Measurements from ENCODE around the gene MORN4.
"Not testable (repeated sequence)": the region's sequence is repeated elsewhere in the genome, so short reads cannot be mapped to it uniquely, and the experiment has no call there.

MORN4 gene

DNA sequence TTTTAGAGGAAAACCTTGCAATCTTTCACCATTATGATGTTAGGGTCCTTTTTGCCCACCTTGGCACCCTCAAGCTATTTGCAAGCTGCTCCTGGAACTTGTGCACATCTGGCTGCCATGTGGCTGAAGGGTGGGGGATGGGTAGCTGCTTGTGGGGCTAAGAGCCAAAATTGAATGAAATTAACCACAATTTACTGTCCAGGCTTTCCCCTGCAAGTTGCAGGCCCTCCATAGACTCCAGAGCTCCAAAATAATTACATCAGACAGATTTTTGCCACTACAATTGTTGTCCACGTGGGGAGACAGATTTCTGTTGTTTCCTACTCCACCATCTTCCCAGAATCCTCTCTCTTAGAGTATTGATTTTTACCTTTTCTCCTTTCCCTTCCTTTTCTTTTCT, 26.3 kb upstream of the MORN4 start:
- Histone ChIP-seq H3K4me1 (ENCODE audit: control insufficient read depth in 1 of 2, insufficient read depth in 1 of 2, low read depth in 1 of 2, low read length in 1 of 2) (peaks cover 4 to 6% of the 10 kb centered on the region in 2 experiments), H3K27ac (no peak overlapping the region), H3K27me3 (no peaks in the 10 kb centered on the region), H3K9me3 (no peaks in the 10 kb centered on the region), H3K36me3 (no peaks in the 10 kb centered on the region), H3K4me3 (ENCODE audit: low read depth in 1 of 2, low read length in 1 of 2) (no peak overlapping the region)
- TF ChIP-seq, protein P1, sequence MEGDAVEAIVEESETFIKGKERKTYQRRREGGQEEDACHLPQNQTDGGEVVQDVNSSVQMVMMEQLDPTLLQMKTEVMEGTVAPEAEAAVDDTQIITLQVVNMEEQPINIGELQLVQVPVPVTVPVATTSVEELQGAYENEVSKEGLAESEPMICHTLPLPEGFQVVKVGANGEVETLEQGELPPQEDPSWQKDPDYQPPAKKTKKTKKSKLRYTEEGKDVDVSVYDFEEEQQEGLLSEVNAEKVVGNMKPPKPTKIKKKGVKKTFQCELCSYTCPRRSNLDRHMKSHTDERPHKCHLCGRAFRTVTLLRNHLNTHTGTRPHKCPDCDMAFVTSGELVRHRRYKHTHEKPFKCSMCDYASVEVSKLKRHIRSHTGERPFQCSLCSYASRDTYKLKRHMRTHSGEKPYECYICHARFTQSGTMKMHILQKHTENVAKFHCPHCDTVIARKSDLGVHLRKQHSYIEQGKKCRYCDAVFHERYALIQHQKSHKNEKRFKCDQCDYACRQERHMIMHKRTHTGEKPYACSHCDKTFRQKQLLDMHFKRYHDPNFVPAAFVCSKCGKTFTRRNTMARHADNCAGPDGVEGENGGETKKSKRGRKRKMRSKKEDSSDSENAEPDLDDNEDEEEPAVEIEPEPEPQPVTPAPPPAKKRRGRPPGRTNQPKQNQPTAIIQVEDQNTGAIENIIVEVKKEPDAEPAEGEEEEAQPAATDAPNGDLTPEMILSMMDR (IDR thresholded peaks at IDR 0.05): no peak

DNA sequence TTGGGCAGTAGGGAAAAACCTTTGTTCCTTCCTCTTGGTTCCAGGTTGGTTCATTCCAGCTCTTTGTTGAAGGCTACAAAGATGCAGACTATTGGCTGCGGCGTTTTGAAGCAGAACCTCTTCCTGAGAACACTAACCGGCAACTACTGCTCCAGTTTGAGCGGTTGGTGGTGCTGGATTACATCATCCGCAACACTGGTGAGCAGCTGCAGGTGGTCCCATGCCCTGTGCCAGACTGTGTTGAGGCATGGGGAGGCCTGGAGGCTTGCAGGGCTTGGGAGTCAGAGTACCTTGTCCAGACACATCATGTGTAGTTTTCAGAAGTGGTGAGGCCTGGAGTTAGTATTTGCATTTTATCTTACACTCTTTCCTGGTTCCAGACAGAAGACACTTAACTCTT, 23.5 kb upstream of the MORN4 start:
- Histone ChIP-seq H3K27me3 (no peaks in the 10 kb centered on the region), H3K9me3 (no peaks in the 10 kb centered on the region), H3K4me1 (ENCODE audit: control insufficient read depth in 1 of 2, insufficient read depth in 1 of 2, low read depth in 1 of 2, low read length in 1 of 2) (peaks cover 4 to 6% of the 10 kb centered on the region in 2 experiments), H3K36me3 (no peaks in the 10 kb centered on the region), H3K4me3 (ENCODE audit: low read depth in 1 of 2, low read length in 1 of 2) (no peak overlapping the region), H3K27ac (peak overlapping the region; percentile 1)
- TF ChIP-seq, protein P1 (IDR thresholded peaks at IDR 0.05): no peak

DNA sequence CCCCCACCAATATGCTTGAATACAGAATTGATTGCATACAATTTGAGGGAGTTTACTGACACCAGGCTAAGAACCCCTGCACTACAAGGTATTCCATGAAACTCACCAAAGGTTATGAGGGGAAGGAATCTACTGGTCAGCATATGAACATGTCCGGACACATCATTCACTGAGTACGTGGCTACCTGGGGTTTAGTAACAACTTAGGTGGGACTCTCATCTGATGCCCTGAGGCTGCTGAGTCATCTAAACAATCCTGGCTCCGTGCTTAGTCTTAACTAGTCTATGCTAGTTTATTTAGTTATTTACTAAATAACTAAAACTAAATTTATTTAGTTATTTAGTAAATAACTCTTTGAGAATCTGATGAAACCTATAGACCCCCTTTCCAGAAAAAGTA, 18.5 kb upstream of the MORN4 start:
- H3K27ac ChIP-seq: no peak overlapping the region
- no peaks in the 10 kb centered on the region for H3K9me3 ChIP-seq
- TF ChIP-seq, protein P1 (IDR thresholded peaks at IDR 0.05): no peak
- no peak overlapping the region for H3K4me3 ChIP-seq (ENCODE audit: low read depth in 1 of 2, low read length in 1 of 2)
- no peaks in the 10 kb centered on the region for H3K27me3 ChIP-seq
- no peaks in the 10 kb centered on the region for H3K36me3 ChIP-seq
- peaks cover 3 to 4% of the 10 kb centered on the region in 2 experiments for H3K4me1 ChIP-seq (ENCODE audit: control insufficient read depth in 1 of 2, insufficient read depth in 1 of 2, low read depth in 1 of 2, low read length in 1 of 2)

DNA sequence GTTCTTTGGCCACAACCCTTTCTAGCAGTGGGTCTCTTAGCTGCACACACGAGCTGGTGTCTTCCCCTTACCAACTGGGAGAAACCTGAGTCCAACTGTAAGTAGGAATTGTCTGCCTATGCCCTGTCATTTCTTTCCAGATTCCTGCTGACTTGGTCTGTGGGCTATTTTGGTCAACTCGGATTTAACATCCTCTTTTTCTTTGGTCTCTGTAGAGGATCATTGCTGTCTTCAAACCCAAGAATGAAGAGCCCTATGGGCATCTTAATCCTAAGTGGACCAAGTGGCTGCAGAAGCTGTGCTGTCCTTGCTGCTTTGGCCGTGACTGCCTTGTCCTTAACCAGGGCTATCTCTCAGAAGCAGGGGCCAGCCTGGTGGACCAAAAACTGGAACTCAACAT, 17.4 kb upstream of the MORN4 start:
- Histone ChIP-seq H3K36me3 (no peaks in the 10 kb centered on the region), H3K27ac (no peak overlapping the region), H3K4me3 (ENCODE audit: low read depth in 1 of 2, low read length in 1 of 2) (no peak overlapping the region), H3K4me1 (ENCODE audit: control insufficient read depth in 1 of 2, insufficient read depth in 1 of 2, low read depth in 1 of 2, low read length in 1 of 2) (no peaks in the 10 kb centered on the region), H3K27me3 (no peaks in the 10 kb centered on the region), H3K9me3 (no peaks in the 10 kb centered on the region)
- TF ChIP-seq, protein P1 (IDR thresholded peaks at IDR 0.05): no peak

DNA sequence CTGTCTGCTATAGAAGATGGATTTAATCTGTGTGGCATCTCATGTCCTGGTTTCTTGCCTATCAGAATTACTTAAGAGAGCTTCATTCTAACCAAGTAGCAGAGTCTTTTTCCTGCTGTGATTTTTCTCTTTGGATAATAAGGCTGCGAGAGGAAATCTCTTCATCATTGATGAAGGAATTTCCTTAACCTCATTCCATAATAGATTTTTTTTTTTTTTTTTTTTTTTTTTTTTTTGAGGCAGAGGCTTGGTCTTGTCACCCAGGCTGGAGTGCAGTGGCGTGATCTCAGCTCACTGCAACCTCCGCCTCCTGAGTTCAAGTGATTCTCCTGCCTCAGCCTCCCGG, 16.1 kb upstream of the MORN4 start:
- not testable (repeated sequence) for H3K36me3 ChIP-seq; H3K27me3 ChIP-seq; H3K4me3 ChIP-seq (ENCODE audit: low read depth in 1 of 2, low read length in 1 of 2); H3K4me1 ChIP-seq (ENCODE audit: control insufficient read depth in 1 of 2, insufficient read depth in 1 of 2, low read depth in 1 of 2, low read length in 1 of 2); H3K9me3 ChIP-seq; H3K27ac ChIP-seq

DNA sequence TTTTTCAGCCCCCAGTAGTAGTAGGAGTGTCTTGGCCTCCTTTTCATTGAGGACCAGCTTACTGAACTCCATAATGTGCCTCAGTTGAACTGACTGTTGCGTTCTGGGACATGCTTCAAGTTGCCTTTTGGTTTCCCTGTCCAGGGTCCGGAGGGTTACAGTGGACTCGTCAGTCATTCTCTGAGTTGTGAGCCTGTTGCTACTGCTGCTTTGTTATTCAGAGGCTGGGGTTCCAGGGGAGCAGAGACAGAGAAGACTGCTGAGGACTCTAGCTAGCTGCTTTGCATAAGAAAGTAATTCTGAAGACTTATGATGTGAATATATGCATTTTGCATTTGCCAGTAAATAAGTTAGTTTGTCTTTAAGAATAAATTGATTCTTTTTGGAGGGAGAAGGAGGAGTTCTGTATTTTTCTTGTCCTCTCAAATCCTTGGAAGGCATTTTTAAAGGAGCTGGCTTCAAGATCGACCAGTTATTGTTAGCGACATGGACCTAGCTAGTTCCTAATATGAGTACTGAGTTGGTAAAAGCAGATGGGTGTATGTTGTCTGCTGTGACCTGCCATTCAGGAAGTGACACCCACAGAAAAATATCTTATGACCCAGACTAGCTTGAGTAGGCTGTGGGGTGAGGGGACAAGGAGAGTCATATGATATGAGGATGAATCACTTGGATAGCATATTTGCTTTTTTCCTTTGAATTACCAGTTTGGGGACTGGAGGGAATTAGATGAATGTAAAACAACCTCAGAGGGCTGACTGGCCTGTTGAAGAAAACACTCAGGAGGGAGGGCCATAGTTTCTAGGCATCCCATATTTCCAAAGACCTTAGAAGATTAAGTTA, 15.5 kb upstream of the MORN4 start:
- TF ChIP-seq, protein P1 (IDR thresholded peaks at IDR 0.05): no peak
- Histone ChIP-seq H3K36me3 (no peaks in the 10 kb centered on the region), H3K27me3 (no peaks in the 10 kb centered on the region), H3K9me3 (no peaks in the 10 kb centered on the region), H3K4me1 (ENCODE audit: control insufficient read depth in 1 of 2, insufficient read depth in 1 of 2, low read depth in 1 of 2, low read length in 1 of 2) (no peaks in the 10 kb centered on the region), H3K4me3 (ENCODE audit: low read depth in 1 of 2, low read length in 1 of 2) (no peak overlapping the region), H3K27ac (no peak overlapping the region)
